Measurements from ENCODE around the gene COL26A1.
"Not testable (repeated sequence)": the region's sequence is repeated elsewhere in the genome, so short reads cannot be mapped to it uniquely, and the experiment has no call there.

The COL26A1 gene

DNA sequence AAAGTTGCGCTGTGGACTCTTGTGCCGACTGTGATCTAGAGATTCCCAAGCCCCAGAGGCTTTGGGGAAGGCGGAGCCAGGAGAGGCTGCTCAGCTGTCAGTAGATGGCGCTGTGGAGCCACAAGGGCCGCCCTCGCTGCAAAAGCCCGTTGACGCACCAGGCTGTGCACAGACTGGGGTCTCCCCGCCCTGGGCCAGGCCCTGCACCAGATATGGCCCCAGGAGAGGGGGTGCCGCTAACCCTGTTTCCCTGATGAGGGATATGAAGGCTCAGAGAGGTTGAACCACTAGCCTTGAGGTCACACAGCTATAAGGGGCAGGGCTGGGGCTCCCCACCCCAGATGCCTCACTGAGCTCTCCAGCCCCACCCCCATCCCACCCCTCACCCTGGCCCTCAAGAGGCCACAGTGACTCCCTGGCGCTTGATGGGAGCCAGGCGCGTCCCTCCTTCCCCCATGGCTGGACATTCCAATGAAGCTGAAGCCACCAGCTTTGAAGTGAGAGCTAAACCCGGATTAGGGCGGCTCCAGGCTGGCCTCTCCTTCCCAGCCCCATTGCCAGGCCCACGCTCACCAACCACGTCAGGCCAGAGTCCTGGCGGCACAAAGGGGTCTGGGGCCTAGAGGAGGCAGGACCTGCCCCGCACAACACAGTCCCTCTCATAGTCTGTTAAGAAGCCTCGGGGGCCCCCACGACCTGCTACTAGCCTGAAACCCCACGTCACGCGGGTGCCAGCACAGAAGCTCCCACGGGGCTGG, 240.0 kb downstream of the COL26A1 start:
- DNase-seq, result peak; percentile 69

DNA sequence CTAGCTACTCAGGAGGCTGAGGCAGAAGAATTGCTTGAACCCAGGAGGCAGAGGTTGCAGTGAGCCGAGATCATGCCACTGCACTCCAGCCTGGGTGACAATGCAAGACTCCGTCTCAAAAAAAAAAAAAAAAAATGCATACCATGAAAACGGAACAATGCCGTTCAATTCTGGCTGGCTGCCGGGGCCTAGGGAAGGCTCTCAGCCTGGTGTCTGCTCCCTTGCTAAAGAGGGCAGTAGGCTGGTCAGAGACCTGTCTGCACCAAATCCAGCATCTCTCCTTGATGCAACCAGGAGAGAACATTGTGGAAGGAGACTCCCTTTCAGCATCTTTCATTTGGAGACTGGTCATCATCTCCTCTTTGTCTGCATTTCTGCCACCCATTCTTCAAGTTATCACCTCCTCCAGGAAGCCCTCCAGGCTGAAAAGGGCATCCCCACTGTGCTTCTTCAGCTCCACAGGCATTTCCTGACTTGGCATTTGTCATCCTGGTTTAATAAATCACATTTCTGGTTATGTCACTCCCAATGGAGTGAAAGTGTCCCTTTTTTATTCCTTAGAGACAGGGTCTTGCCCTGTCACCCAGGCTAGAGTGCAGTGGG, 241.8 kb downstream of the COL26A1 start:
- DNase-seq, result no peak

DNA sequence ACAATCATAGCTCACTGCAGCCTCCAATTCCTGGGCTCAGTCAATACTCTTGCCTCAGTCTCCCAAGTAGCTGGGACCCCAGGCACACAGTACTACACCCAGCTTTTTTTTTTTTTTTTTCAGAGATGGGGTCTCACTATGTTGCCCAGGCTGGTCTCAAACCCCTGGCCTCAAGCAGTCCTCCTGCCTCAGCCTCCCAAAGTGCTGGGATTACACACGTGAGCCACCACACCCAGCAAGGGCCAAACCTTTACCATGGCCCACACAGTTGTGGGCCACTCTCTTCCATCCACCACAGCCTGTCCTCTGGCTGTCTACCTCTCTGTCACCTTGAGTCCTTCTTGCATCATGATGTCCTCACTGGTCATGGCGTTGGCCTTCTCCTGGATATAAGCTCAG, 242.3 kb downstream of the COL26A1 start:
- DNase-seq, result not testable (repeated sequence)

DNA sequence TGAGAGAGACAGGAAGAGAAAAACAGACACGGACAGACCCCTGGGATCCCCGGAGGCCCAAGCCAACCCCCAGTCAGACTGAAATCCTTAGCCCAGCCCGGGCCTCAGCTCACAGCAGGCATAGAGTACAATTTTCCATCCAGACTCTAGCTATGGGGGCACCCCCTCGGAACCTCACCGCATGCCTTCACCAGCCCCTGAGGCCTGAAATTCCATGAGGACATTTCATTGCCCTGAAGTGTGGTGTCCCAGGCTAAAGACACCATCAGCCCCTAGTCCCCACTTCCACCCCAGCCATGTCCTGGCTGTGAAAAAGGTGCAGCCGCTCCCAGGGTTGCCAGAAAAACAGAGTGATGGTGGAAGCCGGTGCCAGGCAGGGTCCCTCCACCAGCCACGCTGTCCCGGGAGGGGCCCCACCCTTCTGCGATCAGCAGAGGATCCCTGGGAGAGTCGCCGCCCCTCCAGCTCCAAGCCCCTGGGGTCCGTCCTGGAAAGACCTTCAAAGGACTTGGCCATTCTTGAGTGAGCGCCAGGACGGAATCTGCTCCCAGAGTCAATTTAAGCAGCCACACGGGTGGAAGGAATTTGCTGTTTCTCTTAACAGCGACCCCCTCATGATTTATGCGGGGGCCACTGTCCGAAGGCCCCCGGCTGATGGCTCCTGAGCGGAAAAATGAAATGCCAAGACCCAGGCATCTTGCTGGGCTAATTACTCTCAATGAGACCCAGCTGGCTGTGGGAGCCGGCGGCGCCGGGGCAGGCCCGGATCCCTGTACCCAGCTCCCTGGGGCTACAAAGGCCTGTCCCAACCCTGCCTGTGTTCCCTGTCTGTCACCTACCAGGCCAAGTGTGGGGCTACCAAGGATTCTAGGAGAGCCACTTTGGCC, 243.2 kb downstream of the COL26A1 start:
- no peak for DNase-seq

DNA sequence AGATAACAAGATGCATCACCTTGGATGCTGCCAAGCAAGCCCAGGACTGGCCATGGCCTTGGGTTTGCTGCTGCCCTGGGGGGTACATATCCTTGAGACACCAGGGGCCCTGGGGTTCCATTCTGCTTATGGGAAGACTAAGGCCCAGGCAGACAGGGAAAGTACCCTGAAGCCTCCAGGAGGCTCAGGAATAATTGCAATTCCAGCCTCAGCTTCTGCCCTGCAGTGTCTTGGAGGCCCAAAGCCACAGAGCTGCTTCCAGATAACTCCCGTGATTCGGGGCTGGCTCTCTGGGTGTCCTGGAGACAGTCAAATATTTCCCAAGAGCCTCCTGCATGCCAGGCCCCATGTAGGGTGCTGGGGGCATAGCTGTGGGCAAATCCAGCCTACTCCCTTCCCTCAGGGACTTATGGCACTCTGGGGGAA, 243.8 kb downstream of the COL26A1 start:
- no peak for DNase-seq

All from GDM1 (cell line).